Effector CD8-positive, alpha-beta T cell (primary cell): ENCODE data around the gene PAK3.

Experiments
- DNase-seq: peaks from one replicate; lab custom pipeline; 2025; lab: John Stamatoyannopoulos, UW
- total RNA-seq, 4 experiments: gene quantifications; one replicate each; lab custom pipeline; 2026; lab: John Stamatoyannopoulos, UW

The PAK3 gene
- 0.18 to 0.62 (median 0.43) reads per million in 4 experiments for total RNA-seq

DNA sequence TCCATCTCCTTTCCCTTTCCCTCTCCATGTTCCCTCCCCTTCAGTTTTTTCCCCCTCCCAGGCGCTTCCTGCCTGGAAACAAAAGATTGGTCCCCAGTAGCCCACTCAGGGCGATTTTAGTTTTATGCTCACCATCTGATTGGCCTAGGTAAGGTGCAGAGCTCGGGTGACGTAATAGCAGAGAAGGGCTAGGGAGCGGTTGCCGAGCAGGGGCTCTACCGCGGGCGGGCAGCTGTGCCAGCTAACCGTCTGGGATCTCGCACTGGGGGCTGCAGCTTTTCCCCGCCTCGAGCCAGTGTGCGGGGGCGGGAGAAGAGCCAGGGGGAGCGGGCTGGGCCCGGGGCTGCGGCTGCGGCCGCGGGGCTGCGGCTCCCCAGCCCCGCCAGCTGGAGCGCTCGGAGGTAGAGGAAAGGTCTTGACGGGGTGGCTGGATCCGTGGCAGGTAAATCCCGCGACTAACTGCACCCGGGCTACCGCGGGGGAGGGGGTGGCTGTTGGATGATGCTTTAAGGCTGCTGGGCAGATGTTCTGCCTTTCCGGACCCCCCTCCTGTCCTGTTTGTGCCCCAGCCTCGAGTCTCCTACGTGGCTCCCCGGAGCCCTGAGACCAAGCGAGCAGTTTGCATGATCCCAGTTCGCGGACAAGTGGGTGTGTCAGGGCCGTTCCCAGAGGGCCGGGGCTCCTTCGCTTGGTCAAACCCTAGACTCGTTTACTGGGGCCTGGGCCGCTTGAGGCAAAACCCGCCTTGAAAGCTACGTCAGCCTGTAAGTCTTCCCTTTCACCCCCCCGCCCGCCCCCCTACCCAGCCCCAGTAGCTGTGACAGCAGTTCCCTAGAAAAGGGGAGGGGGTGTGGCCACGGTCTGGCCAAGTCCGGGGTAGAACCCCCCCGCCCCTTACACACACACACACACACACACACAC lies at the start of gene PAK3:
TSS of gene PAK3 (plus strand) at position 218 of the 922 bp plus-strand sequence. CDS start 26,913 bp downstream, outside the sequence.
- DNase-seq = no peak

DNA sequence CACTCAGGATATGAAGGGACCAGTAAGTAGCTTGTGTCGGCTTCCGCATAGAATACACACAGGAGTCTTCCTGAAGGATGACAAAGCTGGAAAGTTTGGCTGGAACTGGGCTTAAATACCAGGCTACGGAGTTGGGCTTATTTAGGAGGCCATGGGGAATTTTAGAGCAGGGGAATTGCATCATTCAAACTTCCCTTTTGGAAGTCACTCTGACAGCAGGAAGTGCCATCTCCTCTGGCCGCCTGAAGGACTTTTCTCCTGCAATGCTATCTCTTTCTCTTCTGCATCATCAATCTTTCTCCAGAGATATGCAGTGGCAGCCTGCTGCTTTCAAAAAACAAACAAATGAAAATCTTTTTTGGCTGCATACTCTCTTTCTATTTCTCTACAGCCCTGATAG lies 48.4 kb upstream of the PAK3 start:
- DNase-seq = no peak

DNA sequence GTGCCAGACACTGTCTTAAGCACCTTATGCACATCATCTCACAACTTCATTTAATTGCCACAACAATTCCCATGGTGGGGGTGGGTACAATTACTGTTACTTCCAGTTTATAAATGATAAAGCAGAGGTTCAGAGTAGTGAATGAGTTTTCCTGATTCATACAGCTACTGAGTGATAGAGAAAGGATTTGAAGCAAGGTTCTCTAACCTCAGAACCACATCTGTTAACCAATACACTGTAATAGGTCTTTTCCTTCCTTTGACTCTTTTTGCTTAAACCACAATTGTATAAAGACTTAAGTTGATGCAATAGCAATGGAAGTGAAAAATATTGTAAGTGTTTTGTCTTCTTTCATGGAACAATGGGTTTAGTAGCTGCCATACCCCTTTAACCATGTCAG lies 43.5 kb upstream of the PAK3 start:
- DNase-seq = no peak

DNA sequence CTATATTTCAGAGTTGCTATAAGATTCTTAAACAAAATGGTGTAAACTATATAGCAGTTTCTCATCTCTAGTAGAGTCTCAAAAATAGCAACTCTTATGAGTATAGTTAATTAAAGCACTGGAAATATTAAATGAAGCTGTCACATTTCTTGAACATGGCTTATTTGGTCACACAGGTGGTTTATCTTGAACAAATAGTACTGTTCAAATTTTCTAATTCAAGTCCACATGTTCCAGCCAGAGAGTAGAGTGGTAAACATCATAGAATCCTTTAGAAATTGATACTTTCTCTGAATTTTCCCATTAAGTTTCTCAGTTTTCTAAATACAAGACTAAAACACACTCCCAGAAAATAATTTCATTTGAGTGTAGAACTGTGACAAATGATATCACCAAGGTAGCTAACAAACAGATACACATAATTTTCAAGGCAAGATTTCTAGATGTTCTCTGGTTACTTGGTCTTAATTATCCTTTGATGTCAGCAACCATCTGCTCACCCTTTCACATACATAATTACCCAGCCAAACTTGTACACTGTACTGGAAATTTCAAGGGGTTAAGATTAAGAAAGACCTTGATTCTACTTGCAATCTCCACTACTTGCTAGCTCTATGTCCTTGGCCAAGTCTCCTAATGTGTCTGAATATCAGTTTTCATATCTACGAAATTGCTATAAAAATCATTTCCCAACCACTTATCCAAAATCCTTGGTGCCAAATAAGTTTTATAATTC lies 24.3 kb upstream of the PAK3 start:
- DNase-seq = no peak

DNA sequence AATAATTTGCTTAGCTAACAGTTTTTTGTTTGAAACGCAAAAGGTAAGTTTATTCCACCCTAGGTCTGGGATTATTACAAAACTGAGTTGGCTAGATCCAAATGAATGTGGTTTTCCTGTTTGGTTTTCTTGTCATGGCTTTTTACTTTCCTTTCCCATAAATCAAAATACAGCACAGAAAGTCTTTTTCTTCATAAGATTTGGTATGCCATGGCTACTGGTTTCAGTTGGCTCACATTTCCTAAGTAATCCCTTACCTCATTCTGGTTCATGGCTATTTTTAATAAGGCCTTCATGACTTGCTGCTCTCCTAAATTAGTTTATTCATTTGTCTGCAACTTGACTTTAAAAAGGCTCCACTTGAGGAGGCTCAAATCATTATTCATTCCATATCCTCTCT lies 12.9 kb upstream of the PAK3 start:
- DNase-seq = no peak

DNA sequence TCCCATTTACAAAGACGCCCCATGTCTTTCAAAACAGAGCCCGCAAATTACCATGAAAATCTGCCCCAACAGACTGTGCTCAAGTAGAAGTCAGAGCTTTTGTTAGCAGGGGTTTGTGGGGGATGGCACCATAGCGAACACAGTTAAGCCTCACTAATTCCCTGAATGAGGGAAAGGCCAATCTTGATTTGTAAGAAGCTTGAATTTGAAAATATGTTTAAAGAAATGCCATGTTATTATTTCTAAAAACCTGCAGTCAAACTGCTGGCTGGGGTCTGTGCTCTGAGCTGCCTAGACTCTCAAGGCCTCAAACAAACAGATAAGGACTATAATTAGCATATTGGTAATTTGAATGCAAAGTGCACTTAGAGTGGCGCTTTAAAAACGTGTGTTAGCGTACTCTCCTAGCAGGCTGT lies 9.4 kb upstream of the PAK3 start:
- no peak for DNase-seq

DNA sequence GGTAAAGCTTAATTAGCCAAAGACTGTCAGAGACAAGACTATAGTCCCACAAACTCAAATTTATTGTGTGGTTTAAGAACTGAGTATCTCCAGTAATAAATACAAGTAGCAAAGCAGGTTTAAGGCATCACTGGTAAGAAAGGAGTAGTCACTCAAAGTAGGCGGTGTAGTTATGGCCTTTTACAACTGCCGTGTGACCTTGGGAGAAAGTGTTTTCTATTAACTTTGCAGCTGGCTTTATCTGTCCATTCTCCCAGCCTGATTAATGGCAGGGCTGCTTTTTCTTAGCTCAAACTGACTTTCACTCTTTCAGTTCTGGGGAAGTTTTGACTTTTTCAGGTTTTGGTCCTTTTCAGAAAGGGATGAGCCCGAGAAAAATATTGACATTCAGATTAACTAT lies 7.4 kb upstream of the PAK3 start:
- no peak for DNase-seq

DNA sequence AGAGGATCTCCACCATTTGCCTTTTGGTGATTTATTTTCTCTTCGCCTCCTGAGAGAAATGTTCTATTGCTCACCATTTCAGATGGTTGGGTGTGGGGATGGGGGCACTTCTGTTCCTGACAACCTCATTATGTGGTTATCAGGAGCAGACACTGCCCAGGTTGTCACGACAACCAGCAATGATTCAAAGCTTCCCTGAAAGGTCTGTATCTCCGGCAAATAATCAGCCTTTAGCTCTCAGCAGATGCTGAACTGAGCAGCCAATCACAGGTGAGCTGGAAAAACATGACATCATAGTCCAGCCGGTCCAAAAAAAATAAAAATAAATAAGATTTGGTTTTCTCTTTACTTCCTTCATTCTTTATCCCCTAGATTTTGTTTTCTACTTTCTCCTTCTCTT lies 5.5 kb upstream of the PAK3 start:
- no peak for DNase-seq

DNA sequence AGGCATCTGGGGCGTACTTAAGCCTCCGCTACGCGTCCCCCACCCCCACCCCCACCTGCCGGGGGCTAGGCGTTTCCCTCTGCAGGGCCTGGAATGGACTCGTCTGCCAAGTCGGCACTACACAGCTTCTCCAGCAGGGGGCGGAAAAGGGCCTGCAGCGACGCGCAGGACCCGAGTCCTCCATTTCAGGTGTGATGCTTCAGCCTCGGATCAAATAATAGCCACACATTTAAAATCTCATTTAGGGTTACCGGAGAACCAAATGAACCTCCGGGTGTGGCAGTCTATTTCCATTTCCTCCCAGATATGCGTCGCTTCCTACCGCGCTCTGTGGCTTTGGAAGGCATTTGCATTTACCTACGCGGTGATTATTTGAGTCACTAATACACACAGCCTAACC lies 2.9 kb downstream of the PAK3 start:
- peak; percentile 1 for DNase-seq

DNA sequence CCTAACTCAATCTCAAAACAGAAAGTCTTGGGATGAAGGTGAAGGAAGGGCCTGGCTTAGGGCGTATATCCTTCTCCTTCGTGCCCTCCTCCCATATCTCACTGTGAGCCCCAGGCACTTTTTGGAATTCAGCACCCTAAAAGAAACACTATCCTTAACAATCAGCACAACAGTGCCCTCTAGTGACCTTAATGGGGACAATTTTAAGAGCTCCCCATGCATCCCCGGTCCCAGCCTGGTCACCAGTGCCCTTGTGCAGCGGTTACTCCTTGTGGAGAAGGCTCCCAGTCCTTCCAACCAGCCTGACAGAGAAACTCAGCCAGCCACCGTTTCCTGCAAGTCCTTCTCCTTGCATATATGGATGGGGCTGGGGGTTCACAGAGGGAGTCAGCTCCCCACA lies 4.2 kb downstream of the PAK3 start:
- no peak for DNase-seq

DNA sequence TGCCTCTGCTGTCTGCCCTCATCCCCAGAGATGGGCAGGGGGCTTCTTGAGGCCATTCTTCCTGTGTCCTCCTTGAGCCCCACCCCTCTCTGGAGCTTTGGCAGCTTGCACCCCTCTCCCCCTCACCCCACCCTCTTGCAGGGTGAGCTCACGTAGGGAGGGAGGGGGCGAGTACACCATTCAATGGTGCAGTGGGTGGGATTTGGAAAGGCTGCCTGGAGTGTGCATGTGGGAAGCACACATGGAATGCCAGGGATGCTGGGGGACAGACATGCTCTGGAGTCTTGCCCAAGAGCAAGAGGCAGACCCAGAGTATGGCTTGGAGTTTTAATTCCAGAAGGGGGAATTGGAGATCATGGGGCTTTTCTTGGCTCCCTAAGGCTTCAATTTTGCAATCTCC lies 5.6 kb downstream of the PAK3 start:
- DNase-seq = no peak

DNA sequence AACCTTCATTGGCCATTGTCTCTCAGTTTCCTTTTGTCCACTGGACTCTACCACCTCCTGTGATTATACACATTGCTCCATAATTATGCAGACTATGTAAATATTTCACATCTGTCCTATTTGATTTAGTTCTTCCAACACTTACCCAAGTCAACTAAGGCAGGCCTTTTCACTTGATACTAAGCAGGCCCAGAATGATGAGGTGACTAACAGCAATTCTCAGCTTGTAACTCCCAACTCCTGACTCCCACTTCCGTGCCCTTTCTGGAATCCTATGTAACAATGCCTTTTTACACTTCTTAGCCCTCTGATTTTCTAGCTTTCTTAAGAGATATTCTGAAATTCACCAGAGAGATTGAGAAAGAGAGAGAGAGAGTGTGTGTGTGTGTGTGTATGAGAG lies 6.6 kb downstream of the PAK3 start:
- no peak for DNase-seq

DNA sequence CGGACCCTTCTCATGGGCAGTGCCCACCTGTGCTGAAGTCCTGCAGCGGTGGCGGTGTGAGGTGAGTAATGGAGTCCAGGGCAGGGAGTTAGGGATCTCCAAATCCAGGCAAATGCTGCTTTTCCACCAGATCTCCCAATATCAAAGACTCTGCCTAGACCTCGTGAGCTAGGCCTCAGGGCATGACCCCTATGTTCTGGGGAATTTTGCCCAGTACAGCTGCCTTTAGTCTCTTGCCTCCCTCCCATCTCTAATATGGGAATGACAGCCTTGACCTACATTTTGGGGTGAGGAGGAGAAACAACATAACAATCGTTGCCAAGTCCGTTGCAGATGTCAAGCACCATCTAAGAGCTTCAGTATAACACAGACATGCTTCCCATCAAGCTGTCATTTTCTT lies 7.3 kb downstream of the PAK3 start:
- DNase-seq = no peak

DNA sequence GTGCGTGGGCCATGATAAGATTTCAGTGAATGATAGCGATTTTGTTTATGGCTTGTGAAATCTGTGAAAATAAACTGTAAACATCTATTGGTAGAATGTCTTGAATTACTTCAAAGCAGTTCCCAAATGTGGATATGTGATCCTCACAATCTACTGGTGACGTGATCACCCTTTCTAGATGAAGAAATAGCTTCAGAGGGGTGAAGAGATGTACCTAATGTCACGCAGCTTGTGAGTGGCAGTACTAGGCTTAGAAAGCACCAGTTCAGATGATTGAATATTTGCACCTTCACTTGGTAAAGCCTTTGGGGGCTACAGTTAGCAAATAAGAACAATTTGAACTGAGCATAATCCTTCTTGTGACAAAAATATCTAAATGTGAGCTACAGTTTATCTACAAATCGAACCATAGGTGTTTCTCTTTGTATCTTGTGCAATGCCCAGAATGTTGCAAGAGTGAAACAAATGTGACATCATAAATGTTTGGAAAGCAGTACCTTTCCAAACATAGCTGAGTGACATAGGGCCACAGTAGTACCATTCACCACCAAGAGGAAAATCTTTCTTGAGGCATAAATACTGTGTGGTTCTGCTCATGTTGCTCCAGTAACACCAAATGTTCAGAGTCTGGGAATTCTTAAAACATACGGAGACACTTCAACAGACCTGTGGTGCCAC lies 14.2 kb downstream of the PAK3 start:
- DNase-seq = no peak

DNA sequence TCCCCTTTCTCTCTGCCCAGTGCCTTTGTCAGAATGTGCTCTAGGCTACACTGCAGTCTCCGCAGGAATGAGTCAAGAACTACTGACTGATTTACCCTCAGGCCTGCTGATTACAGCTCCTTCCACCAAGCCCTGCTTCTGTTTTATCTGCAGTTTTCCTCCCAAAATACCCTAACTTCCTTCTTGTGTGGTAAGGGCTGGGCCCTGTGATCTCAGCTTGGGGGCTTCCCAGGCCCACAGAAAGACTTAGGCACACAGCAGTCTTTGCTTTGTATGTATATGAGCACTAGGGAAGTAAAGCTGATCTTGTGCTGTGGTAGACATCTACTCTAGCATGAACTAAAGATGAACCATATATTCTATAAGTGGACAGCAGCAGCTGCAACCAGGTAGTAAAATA lies 18.8 kb downstream of the PAK3 start:
- no peak for DNase-seq

DNA sequence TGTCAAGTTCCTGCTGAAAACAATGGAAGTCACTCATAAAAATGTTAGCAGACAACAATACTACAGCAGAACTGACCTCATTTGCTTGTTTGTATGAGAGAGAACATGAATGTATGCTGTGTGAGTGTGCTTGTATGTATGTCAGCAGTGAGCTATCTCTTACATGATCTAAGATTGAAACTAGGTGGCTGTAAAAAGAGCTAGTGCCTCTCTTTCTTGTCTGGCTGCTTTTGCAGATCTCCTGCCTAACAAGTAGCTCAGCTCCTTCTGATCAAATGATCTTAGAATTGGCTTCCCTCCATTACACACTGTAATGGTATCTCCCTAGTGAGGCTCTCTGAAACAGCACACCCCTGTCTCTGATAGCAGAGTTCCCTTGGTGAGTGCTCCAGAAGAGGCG lies 20.7 kb downstream of the PAK3 start:
- no peak for DNase-seq

DNA sequence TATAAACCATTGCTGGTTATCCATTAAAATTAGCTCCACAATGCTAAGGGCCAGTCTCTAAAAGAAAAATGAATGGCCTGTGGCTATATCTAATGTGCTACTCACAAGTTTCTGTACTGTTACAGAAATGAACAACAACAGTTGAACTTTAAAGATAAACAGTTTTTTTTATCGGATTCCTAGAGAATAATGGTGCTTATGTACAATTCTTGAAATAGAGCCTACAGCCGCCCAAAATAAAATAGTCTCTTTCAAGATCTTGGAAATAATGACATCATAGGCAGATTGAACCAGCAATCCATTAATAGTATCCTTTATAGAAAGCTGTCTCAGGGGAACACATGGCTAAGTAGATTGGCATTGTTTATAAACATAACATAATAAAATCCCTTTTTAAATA lies 23.4 kb downstream of the PAK3 start:
- DNase-seq = no peak

DNA sequence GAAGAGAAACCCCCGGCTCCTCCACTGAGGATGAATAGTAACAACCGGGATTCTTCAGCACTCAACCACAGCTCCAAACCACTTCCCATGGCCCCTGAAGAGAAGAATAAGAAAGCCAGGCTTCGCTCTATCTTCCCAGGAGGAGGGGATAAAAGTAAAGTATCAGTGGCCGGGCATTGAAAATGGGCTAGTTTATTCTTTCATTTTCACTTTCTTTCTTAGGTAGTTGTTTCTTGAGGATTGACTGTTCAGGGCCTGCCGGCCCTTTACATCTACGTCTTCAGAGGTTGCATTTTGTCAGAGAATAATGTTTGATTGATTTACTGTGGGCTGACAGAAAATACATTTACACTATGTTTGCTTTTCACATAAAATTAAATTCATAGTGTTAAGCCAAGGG lies 27.1 kb downstream of the PAK3 start:
- no peak for DNase-seq

DNA sequence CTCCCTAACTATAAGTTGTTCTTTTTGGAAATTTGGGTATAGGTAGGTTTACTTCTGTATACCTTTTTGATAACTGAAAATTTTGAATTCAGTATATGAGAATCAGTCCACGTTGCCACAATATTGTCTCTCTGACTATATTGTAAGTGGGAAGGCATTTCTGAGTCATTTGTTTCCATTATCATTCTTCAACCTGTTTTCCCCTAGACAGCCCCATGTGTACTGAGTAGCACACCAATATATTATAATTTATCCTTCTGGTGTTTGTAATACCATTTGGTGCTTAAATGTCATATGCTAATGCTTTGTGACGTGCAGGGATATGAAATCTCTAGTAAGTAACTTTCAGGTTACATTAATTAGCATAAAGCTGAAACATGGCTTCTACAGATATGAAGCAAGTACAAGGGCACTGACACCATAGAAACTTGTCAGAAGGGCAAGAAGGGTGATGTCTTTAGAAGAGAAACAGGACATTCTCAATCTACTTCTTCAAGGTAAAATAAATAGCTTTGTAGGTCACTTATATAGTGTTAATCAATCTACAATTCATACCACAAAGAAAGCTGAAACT lies 27.7 kb downstream of the PAK3 start:
- no peak for DNase-seq

DNA sequence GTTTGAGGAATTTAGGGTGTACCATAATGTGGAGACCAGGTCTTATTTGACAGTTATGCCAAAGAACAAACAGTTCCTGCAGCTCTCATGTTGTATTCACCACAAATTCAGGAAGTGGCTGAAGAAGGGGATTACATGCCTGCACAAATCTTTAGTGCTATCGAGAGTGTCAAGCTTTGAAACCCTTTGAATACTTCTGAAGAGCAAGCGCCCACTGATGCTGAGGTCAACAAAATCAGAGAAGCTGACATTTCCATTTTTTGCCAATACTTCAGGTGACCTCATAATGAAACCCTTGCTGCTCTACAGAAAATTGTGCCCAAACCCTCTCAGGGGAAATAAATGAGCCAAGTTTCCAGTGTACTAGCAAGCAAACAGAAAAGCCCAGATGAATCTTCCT lies 28.4 kb downstream of the PAK3 start:
- DNase-seq = no peak

DNA sequence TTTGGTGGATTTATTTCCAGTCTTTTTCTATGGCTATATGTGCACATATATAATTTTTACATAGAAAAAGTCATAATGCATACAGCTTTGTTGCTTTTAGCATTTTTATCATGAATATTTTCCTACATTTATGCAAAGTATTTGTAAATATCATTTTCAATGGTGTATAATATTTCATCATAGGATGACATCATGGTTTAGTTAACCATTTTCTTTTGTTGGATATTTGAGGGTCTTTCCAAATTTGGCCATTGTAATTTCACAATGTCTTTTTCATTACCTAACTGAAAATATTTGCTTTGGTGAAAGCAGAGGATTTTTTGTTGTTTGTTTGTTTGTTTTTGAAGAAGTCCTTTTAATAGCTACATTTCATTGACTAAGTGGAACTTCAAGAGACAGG lies 31.0 kb downstream of the PAK3 start:
- DNase-seq = no peak

DNA sequence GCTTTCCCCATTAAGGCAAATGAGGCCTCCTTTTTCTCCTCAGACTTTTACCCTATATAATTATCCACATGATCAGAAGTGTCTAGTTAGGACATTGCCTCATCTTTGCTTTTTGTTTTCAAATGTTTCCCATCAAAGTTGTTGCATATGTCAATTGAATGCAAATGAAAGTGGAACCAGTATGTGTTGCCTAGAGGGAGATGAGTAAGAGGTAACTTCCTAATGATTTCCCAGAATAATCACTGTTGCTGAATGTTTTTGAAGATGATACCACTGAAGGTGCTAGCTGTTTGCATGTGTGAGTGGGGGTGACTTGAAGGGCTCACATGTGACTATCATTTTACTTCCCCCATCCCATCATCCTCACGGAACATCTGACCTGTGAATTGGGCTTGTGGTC lies 33.9 kb downstream of the PAK3 start:
- no peak for DNase-seq
